Measurements from ENCODE around the gene PIK3CG.

- TF ChIP-seq POLR2A (IDR thresholded peaks at IDR 0.05; ENCODE audit: low read depth, low read length), result no peak
- no peak for TF ChIP-seq TAF1 (IDR thresholded peaks at IDR 0.05; ENCODE audit: borderline replicate concordance, low read depth, low read length)
- no peak for TF ChIP-seq POLR2AphosphoS5 (IDR thresholded peaks at IDR 0.05; ENCODE audit: low read depth, low read length)
Measured at GRCh38 chr7:106829496-106829895, 35.6 kb upstream of the PIK3CG start.
